HG03558 (cell line): ENCODE measurements around the gene SORCS2.

Source experiments
- ATAC-seq: cut with Tn5 transposase; IDR thresholded peaks from one replicate; pipeline ENCODE4 v1.9.1; 2021; ENCODE audit warnings: moderate number of reproducible peaks; ENCODE audit not compliant: unreplicated experiment; ENCODE audit errors: extremely low read depth

The SORCS2 gene

DNA sequence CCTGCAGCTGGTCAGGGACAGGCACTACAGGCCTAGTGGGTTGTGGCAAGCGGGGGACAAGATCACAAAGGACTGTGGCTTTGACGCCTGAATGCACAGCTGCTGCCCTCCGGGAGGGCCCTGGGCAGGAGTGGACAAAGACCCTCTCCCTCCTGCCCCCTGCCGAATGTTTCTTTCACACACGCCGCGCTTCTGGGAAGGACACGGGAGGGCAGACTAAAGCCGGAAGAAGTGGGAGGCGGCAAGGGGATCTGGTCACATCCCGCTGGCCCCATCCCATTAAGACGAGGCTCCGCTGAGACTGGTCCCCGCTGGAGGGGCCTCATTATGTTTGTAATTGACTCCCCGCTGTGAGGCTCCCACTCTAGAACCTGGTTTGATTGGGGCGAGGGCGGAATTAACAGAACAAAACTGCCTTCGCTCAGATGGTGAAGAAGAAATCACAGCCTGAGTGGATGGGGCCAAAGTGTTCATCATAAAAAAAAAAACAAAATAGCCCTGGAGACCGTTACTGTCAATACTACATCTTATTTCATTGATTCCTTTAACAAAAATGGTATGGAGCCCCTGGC, 280.2 kb downstream of the SORCS2 start:
- no peak for ATAC-seq

DNA sequence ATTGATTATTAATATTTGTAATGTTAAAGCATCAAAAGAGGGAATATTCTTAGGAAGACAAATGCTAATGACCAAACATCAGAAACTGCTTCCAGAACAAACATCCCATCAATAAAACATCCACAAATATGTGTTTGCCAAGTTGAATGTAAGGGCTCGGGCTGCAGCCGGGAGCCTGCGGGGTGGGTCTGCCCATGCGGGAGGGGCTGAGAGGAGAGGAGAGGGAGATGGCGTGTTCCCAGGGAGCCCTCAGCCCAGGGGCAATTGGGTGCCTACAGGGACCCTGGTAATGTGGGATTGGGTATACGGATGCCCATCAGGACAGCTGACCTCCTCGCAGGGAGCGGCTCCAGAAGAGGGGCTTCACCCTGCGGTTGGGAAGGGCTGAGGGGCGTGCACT, 280.7 kb downstream of the SORCS2 start:
- no peak for ATAC-seq

DNA sequence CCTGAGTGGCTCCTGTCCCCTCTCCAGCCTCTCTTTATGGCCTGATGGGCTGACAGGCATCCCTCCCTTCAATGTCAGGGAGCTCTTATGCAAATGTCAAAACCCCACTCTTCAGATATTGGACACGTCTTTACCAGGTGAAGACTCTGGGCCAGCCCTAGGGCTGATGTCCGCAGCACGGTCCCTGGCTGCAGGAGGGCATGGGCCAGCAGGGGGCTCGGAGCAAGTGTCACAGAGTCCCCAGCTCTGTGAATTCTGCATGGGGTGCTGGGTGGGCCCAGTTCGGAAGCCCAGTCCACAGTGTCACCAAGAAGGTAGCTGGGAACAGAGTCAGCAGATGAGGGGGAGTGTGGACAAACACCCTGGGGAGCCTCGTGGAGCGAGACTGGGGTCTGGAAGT, 282.0 kb downstream of the SORCS2 start:
- ATAC-seq: no peak

- ATAC-seq: no peak
Measured at GRCh38 chr4:7475207-7475606, 282.9 kb downstream of the SORCS2 start.

- no peak for ATAC-seq
Measured at GRCh38 chr4:7476820-7477219, 284.5 kb downstream of the SORCS2 start.

- no peak for ATAC-seq
Measured at GRCh38 chr4:7477695-7478094, 285.4 kb downstream of the SORCS2 start.

GRCh38 chr4:7478665-7479064, 286.3 kb downstream of the SORCS2 start:
- no peak for ATAC-seq

DNA sequence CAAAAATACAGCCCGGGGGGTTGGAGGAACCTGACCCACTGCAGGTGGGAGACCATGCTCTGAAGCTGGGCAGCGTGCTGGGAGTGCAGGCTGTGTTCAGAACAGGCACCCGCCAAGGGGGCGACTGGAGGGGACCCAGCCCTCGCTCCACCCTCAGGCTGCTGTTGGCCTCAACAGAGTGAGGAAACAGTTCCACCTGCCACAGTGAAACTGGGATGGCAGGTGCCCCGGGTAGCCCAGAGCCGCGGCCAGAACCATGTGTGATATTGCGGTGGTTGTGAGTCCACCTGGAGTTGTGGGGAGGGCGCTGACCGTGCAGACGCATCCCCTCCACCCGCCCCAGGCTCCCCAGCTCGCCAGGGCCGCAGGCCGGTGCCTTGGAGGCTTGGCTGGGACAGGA, 288.1 kb downstream of the SORCS2 start:
- ATAC-seq: no peak

DNA sequence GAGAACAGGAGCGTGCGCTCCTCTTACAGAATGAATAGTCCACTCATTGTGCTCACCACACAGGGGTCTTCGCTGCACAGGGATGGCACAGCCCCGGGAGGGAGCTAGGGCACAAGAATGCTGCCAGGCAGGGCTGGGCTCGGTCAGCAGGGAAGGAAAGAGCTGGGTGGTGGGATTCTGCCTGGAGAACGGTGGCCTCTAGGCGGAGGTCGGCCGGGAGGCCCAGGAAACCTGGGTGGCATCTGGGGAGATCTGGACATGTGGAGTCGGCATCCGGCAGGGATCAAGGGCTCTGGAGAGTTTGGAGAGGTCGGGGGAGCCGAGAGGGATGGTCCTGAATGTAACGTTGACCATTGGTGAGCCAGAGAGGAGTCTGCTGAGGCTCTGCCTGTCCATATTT, 288.9 kb downstream of the SORCS2 start:
- no peak for ATAC-seq

GRCh38 chr4:7485096-7485495, 292.8 kb downstream of the SORCS2 start:
- ATAC-seq: no peak

DNA sequence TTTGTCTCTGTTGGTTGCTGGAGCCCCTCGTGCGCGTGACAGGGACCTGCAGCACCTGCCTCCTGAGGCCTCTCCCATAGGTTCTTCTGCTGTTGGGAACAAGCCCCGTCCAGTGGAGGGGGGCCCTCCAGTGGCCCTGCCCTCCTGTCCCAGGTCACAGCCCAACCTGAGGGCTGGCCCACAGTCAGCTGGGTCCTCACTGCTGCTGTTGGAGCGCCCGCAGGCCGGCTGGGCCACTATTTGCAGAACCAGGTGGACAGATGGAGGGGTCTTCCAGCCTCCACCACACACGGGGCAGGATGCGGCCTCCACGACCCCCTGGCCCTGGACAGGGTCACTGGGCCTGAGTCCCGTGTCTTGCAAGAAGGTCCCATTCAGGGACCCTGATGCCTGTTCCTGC, 293.8 kb downstream of the SORCS2 start:
- no peak for ATAC-seq

GRCh38 chr4:7487502-7487901, 295.2 kb downstream of the SORCS2 start:
- ATAC-seq: no peak

DNA sequence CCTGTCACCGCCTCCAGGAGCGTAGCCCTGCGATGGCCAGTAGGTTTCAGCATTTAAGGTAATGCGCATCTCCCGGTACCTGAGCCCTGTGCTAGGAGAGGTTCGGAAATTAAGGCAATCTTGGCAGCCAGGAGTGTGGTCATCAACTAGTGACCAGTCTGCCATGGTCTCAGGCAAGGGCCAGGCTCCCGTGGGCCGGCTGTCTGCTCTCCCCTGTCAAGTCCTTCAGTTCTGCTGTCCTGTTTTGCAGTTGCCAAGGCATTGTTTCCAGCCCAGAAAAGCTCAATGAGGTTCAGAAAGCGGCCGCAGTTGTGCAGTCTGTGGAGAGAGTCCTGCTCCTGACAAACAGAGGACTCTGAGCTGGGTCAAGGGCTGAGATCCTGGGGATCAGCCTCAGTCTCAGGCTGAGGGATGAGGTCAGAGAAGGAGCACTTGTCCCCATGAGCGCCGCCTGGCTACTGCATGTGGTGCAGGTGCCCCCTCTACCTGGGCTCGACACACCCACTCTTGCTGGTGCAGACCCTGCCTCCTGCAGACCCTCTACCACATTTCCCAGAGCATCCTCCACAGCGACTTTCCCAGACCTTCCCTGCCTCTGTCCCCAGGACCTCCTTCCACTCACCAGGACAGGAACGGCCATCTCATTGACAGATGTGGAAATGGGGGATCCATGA, 295.8 kb downstream of the SORCS2 start:
- ATAC-seq: no peak

DNA sequence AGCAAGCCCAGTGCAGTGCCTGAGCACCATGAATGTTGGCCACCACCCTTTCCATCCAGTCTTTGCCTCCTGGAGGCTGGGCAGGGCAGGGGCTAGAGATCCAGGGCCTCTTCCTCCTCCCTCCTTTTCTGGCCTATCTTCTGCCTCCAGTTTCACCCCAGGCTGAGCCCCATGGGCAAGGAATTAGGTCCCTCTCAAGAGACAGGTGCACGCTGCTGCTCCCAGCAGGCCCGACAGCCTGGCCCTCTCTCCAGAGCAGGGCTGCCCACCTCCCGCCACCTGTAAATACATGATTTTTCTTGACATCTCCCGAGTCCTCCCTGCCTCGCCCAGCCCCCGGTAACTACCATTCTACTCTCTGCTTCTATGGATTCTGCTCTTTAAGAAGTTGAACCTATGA, 299.6 kb downstream of the SORCS2 start:
- no peak for ATAC-seq

DNA sequence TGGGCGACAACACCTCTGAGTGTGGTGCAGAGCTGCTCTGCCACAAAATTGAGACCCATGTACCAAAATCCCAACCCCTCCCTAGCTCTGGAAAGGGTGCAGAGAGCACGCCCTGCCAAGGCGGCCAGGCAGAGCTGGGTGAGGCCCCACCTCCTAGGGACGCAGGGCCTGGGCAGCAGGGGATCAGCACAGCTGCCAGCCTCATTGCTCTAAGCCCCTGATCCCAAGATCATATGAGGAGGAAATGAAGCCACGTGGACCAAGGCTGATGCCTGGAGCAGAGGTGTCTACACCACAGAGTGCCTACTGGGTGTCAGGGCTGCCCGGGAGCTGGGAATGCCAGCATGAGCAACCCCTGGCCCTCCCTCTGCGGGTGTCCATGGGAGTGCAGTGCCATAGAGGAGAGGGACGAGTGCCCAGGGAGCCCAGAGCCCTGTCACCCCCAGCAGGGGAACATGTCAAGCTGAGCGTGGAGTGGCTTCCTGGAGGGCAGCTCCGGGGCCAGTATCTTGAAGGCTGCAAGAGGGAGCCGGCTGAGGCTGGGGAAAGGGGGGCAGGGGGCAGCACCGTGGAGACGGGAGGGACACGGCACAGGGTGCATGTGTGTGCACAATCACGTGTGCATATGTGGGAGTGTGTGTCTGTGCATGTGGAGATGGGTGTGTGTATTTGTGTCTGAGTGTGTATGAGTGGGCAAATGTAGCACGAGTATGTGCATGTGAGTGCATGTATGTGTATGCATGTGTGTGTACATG, 306.3 kb downstream of the SORCS2 start:
- no peak for ATAC-seq

- no peak for ATAC-seq
Measured at GRCh38 chr4:7499661-7500060, 307.3 kb downstream of the SORCS2 start.

- no peak for ATAC-seq
Measured at GRCh38 chr4:7500404-7500803, 308.1 kb downstream of the SORCS2 start.

DNA sequence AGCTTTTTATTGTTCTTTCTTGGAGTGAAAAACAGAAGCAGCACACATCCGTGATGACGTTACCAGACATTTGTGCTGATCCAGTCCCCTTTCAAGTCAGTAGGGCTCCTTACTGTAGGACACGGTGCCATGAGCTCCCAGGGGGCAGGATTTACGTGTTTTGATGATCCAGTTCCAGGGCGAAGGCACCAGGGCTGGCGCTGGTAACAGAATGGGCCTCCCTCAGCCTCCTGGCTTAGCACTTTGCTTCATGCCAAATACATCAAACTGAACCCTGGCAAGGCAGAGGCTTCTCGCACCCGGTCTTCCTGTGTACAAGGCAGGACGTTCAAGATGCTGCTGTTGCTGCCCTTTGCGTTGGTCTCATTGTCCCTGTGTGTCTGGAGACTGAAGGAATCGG, 309.0 kb downstream of the SORCS2 start:
- ATAC-seq: no peak

- no peak for ATAC-seq
Measured at GRCh38 chr4:7501873-7502272, 309.5 kb downstream of the SORCS2 start.

DNA sequence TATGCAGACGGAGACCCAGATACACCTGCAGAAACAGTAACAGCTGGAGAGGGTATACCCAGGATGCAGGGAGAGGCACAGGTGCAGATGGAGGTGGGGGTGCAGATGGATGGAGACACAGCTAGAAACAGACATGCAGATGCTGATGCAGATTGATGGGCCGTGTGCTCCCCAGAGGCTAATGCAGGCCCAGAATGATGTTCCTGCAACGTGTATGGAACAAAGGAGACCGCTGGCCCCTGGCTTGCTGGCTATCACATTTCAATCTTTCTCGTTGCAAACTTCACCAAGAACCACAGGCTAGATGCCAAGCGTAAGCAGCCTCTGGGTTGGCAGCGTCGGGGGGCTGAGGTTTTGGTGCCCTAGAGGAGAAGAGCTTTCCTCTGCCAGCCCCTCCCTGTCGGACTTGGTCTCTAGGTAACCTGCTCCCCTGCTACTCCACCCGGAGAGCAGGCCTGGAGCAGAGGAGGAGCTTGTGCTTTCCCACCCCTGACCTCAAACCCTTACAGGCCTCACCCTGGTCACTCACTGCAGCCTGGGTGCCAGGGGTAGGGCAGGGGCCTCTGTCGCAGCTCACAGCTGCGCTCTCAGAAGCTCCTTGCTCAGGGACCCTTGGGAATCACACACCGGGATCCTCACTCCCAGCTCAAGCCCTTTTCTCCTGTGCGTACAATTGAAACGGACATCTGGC, 311.4 kb downstream of the SORCS2 start:
- ATAC-seq: no peak
